Stimulated activated CD4-positive, alpha-beta T cell treated with anti-CD3 and anti-CD28 coated beads, Interleukin-15, amount 100 ng/mL, for 24 hours (primary cell): ENCODE data around the gene CFAP68.
"Not testable (repeated sequence)": the region's sequence is repeated elsewhere in the genome, so short reads cannot be mapped to it uniquely, and the experiment has no call there.

Experiments
- DNase-seq: peaks from one replicate; pipeline ENCODE4 v3.0.0-alpha.2; 2020

Gene CFAP68

DNA sequence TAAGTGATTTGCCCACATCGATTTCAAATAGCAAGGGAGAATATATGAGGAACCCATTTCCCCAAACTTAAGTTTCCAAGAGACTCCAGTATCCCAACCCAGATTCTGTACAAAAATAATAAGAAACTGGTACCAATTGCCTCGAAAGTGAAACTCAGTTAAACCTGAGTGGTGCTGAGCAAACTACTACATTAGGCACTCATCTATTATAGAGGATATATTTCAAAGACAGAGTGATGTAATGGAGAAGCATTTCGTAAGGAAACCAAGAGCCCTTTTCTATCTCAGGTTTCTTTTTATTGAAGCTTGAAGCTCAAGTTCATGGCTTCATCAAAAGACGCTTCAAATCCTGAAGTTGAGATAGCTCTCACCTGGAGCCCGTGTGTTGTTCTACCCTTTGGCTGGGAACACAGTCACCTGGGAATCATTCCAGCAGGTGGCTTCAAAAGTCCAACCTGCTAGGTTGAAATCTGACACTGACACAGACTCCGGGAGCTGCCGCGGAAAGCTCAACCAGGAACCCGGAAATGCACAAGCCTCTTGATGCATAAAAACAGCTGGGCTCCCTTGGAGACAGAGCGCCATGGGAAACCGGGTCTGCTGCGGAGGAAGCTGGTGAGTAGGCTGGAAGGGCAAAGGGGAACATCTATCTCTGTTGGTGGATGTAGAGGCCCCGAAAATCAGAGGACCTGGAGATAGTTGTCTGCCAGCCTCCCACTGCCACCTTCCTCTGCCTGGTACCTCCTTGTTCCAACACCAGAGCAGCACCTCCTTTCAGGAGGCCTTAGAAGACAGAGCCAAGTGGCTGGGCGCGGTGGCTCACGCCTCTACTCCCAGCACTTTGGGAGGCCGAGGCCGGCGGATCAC is 39.3 kb downstream of the CFAP68 start, which contains the start of gene C11orf52:
TSS of gene C11orf52 (plus strand) at position 524 of the 867 bp plus-strand sequence. CDS start at position 584, 60 bp downstream.
- no peak for DNase-seq

GRCh38 chr11:111920908-111921307 is 41.6 kb downstream of the CFAP68 start:
- no peak for DNase-seq

DNA sequence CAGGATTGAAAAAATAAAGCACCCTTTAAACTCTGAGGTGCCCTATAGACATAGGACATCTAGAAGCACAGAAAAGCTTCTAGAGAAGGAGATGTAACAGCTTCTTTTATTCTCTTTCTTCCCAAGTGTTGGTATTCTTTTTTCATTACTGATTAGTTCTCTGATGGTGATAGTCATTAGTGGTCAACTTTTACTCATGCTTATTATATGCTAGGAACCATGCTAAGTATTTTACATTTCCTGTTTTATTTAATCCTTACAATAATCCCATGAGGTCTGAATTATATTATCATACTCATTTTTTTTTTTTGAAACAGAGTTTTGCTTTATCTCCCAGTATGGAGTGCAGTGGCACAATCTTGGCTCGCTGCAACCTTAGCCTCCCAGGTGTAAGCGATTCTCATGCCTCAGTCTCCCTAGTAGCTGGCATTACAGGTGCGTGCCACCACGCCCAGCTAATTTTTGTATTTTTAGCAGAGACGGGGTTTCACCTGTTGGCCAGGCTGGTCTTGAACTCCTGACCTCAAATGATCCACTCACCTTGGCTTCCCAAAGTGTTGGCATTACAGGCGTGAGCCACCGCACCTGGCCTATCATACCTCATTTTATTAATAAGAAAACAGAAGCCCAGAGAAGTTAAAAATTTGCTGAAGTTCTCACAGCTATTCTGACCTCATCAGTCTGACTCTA is 42.3 kb downstream of the CFAP68 start:
- no peak for DNase-seq

- no peak for DNase-seq
These were observed 43.5 kb downstream of the CFAP68 start for GRCh38 chr11:111922803-111923202.

DNA sequence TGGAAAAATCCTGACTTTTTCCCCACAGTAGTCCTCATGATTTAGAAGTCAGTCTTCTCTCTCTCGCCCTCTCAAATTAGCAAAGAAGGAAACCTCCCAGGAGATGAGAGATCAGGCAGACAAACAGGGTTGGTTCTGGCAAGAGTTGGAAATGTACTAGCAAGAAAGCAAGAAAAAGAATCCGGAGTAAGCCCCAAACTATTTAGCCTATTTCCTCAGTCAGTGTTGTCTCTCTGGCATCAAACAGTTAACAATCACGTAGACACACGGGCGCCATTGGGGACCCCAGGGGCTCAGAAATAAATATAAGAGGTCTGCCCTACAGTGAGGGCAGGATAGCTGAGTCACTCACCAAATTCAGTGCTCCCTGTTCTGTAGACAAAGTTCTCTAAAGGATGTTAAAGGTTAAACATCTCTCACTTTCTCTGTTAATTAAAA is 44.0 kb downstream of the CFAP68 start:
- DNase-seq, result no peak

- no peak for DNase-seq
These were observed 44.6 kb downstream of the CFAP68 start for GRCh38 chr11:111923951-111924350.

DNA sequence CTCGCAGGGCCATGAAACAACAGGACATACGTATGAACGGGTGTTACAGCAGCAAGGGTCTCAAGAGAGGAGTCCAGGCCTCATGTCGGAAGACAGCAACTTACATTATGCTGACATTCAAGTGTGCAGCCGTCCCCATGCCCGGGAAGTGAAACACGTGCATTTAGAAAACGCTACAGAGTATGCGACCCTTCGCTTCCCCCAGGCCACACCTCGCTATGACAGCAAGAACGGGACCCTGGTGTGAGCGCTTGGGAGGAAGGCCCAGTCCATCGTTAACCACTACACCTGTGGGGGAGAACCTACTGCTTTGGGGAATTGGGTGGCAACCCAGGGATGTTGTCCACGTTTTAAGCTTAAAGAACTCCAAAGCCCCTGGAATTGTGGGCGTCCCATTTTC is 46.6 kb downstream of the CFAP68 start:
- no peak for DNase-seq

DNA sequence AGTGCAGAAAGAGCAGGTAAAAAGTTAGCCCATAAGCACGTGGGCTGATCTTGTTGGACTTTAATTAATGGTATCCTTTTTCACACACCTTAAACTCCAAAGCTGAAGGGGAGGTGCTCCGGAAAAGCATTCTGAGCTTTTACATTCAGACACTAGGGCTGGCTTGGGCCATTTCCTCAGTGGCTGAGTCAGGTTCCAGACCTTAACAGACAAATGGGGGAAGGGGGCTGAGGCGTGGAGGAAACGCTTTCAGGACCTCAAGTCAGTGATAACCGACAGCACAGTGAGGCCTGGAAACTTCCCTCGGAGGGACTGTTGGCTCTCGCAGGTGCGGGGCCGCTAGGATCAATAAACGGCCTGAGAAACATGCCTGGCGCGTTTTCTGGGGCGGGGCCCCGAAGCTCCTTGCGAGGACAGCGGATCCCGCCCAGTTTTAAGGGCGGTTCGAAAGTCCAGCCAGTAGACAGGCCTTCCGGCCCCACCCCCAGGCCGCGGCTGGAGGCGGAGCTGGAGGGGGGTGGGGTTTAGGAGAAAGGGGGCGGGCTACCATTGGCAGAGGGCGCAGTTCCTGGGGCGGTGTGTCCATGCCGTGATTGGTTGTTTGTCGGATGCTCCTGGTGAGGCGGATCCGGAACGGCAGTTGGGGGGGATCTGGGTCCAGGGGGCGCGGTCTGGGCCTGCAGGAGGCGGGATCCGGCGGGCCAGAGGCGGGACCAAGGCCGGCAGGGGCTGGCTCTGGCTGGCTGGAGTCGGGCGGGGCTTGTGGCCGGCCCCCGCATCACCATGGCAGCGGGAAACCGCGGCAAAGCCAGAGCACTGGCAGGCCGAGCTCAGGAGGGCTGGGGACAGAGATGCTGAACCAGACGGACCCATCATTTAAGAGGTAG is 47.4 kb downstream of the CFAP68 start:
- peak; percentile 96 for DNase-seq

DNA sequence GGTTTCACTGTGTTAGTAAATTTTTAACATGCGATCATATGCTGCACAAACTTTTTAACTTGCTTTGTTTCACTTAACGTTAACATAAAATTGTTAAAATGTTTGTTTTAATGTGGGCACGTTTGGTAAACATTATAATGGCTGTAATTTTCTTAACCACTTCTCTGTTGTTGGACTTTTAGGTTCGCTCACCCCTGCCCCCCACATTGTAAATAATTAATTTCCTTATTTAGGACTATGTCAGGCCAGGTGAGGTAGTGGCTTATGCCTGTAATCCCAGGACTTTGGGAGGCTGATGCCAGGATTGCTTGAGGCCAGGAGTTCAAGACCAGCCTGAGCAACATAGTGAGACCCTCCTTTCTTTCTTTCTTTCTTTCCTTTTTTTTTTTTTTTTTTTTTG is 51.1 kb downstream of the CFAP68 start:
- DNase-seq, result no peak

DNA sequence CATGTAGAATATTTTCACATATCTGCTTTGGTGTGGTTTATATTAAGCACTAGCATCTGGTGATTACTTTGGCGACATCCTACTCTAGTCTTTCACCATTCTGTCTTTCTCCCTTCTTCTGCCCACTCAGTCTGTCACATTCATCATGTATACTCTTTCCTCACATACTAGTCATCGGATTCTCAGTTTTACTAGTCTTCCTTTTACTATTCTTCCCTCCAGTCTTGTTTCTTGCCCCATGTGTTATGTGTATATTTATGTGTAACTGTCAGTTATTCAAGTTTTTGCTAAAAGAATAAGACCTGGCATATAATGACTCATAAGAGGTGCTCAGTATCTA is 53.2 kb downstream of the CFAP68 start:
- DNase-seq, result no peak

DNA sequence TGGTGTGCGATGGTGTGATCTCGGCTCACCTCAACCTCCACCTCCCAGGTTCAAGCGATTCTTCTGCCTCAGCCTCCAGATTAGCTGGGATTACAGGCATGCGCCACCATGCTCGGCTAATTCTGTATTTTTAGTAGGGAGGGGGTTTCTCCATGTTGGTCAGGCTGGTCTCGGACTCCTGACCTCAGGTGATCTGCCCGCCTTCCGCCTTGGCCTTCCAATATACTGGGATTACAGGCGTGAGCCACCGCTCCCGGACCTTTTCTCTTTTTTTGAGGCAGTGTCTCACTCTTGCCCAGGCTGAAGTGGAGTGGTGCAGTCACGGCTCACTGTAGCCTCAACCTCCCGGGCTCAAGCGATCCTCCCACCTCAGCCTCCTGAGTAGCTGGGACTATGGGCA is 53.8 kb downstream of the CFAP68 start:
- DNase-seq, result not testable (repeated sequence)

DNA sequence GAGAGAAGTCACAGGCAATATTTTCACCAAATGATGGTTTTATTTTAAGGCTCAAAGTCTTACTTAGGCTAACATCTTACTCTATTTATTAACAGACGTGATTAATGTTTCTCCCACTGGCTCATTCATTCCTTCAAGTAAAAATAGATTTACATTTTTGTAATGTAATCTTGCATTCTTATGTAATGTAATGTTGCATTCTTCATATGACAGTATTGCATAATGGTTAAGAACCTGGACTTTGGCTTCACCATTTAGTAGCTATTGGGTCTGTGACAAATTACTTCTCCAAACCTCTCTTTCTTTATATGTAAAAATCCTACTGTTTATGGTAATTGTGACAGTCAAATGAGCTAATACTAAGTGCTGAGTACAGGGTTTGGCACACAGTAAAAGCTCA is 54.5 kb downstream of the CFAP68 start:
- DNase-seq, result no peak

DNA sequence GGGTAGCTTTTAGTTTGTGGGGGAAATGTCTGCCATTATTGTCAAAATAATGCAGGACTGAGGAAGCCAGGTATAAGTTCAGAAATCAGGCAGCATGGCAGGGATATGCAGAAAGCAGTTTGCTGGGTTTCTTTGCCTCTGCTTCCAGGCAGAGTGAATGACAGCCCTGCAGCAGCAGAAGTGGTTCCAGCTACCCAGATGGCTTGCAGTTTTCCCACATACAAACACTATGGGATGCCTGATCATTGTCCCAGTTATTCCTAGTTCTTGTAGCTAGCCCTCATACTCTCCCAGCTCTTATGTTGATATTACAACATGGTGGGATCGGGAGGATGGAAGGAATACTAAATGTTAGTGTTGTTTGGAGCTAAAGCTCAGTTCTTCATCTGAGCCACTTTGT is 55.0 kb downstream of the CFAP68 start:
- no peak for DNase-seq
